Stimulated activated CD8-positive, alpha-beta memory T cell treated with anti-CD3 and anti-CD28 coated beads, Interleukin-12 subunit alpha, Interleukin-12 subunit beta, amount 100 ng/mL, for 4 hours (primary cell): Measurements from ENCODE around the gene COX6B2.
"Not testable (repeated sequence)": the region's sequence is repeated elsewhere in the genome, so short reads cannot be mapped to it uniquely, and the experiment has no call there.

Experiments
- DNase-seq: peaks from one replicate; pipeline ENCODE4 v3.0.0-alpha.2; 2020; ENCODE audit warnings: low read depth

Gene COX6B2

GRCh38 chr19:55341595-55342531 lies 12.7 kb downstream of the COX6B2 start:
- DNase-seq, result no peak

DNA sequence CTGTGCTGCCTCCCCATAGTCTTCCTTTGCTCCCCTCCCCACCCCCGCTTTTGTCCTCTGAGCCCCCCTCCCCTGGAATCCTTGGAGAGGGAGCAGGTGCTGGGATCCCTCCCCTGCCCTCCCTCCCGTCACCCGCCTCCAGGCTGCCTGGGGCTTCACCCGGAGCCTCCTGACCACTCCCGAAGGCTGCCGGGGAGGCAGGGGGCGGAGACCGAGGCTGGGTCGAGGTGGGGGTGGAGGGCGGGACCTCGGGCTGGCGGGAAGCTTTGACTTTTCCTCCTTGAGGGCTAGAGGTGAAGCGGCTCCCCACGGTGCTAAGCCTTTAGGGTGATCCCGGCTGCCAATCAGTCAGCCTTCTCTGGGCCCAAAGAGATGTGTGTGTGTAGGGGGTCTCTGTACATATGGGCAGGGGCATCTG lies 13.3 kb downstream of the COX6B2 start:
- peak; percentile 28 for DNase-seq

GRCh38 chr19:55340784-55341147 lies 13.8 kb downstream of the COX6B2 start:
- DNase-seq, result no peak

GRCh38 chr19:55339889-55340783 lies 14.4 kb downstream of the COX6B2 start:
- DNase-seq, result no peak

DNA sequence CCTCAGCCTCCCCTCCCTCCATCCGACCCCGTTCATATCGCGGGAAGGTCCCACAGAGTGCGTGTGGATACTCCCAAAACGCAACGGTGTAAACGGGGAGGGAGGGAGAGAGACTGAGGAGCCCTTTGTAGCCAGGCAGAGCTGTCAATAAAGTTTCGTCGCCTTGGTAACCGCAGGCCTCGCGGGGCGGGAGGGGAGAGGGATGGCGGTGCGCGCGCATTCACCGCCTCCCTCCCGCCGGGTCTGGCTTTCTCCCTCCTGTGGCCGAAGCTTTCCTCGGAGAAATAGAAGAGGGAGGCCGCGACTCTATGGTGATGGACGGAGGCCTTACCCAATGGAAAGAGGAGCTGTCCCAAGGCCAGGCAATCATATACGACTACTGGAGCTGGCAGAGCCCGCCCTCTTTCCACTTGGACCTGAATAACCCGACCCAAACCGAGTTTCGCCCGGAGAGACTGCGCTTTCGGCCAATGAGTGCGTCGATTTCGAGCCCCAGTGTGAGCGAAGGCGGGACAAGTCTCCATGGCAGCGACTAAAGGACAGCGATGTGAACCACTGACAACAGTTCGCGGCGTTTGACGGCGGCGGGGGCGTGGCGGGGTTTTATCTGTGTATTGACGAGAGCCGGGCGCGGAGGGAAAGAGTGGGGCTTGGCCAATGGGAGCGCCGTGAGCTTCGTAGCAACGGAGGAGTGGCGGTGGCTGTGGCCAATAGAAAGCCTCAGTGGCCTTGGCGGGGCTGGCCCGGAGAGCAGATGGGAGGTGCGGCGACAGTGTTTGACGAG lies 15.2 kb downstream of the COX6B2 start, which contains the start of gene KMT5C:
TSS of gene KMT5C (plus strand) at position 772 of the 784 bp plus-strand sequence. CDS start 2,061 bp downstream, outside the sequence.
- peak; percentile 100 for DNase-seq

DNA sequence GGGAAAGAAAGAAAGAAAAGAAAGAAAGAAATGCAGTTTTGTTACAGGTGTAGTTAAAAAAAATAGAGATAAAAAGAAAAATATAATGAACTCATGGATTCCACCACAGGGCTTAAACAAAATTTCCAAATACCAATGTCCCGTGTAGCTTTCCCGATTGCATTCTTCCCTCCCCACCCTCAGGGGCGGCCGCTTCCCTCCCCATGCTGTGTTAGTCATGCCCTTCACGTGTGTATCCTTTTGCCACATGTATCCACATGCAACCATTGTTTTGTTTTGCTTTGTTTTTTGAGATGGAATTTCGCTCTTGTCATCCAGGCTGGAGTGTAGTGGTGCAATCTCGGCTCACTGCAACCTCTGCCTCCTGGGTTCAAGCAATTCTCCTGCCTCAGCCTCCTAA lies 18.4 kb downstream of the COX6B2 start:
- no peak for DNase-seq

DNA sequence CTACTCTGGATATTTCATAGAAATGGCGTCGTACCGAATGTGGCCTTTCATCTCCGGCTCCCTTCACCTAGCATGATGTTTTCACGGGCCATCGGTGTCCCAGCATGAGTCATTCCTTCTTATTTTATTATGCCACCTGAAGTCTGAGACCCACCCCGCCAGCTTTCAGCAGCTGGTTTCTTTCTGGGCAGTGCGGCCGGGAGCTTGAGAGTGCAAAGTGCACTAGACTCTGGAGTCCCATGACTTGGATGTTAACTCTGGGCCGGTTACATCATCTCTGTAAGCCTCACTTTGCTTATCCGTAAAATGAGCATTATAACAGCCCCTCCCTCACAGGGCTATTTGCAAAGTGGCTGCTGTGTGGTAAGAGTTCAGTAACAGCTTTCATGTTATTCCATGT lies 20.6 kb downstream of the COX6B2 start:
- DNase-seq, result no peak

- DNase-seq, result not testable (repeated sequence)
Measured at GRCh38 chr19:55329791-55330190, 24.7 kb downstream of the COX6B2 start.

DNA sequence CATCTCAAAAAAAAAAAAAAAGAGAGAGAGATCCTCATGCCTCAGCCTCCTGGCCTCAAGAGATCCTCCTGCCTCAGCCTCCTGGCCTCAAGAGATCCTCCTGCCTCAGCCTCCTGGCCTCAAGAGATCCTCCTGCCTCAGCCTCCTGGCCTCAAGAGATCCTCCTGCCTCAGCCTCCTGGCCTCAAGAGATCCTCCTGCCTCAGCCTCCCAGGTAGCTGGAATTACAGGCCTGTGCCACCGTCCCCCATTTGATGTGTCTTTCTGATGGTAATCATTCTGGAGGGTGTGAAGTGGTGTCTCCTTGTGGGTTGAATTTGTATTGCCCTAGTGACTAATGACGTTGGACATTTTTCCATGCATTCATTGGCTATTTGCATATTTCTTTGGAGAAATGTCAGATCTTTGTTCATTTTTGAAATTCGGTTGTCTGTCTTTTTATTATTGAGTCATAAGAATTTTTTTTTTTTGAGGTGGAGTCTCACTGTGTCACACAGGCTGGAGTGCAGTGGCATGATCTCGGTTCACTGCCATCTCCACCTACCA lies 25.7 kb downstream of the COX6B2 start:
- not testable (repeated sequence) for DNase-seq

GRCh38 chr19:55325172-55325571 lies 29.3 kb downstream of the COX6B2 start, which contains the start of gene TMEM150B:
TMEM150B (minus strand) TSS chr19:55325341; CDS start chr19:55321036, 4,305 bp downstream.
- no peak for DNase-seq

DNA sequence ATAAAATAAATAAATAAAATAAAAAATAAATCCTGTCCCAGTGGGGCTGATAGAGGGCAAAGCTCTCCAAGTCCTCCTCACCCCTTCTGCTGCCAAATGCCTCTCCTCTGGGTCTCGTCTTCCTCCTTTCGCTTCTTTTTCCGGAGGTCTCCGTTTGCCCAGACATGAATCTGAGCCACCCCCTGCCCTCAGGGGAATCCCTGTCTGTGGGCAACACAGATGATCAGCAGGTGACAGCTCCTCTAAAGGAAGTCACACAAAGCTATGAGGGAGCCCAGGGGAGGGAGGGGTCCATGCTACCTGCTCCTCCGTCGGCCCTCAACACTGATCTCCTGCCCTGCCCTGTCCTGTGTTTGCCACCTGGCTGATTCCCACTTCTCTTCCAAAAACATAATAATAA lies 29.9 kb downstream of the COX6B2 start:
- DNase-seq, result no peak

- DNase-seq, result no peak
Measured at GRCh38 chr19:55322204-55322885, 32.2 kb downstream of the COX6B2 start.

- DNase-seq, result no peak
Measured at GRCh38 chr19:55321466-55322137, 32.9 kb downstream of the COX6B2 start.

GRCh38 chr19:55320844-55321419 lies 33.6 kb downstream of the COX6B2 start:
- no peak for DNase-seq

- DNase-seq, result no peak
Measured at GRCh38 chr19:55319785-55320184, 34.7 kb downstream of the COX6B2 start.

DNA sequence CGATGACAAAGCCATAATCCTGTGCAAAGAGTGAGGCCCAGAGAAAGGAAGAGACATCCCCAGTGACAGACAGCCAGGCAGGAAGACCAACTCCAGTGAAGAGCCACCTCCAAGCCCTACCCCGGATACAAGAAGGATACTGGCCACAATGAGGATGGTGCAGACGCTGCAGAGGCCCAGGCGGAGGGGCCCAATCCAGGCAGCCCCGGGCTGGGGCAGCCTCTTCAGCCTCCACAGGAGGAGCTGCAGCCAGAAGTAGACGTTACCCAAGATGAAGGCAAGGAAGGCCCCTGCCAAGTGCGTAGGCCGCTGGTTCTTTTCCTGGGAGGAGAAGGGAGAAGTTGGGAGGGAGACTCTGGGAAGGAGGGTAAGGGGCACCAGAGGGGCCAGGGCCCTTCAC lies 37.9 kb downstream of the COX6B2 start:
- DNase-seq, result no peak

DNA sequence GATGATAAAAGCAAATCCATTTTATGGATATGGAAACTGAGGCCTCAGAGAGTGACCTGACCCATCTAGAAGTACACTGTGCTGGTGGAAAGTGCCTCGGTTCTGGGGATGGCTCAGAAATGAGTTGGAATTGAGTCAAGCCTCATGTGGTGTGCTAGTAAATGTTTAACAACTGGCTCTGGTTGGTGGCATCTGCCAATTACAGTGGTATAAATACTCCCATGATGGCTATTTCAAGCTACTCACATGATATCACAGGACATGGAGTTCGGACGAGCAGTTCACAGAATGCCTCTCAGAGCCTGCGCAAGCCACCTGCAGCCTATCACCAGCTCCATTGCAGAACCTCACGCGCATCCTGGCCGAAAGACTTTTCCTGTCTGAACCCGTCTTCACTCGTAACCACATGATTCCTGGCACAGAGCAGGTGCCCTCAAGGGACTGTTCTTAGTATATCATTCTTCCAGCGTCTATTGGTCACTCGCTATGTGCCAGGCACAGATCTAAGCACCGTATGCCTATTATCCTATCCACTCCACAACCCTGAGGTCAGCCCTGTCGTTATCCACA lies 38.5 kb downstream of the COX6B2 start:
- DNase-seq, result no peak

DNA sequence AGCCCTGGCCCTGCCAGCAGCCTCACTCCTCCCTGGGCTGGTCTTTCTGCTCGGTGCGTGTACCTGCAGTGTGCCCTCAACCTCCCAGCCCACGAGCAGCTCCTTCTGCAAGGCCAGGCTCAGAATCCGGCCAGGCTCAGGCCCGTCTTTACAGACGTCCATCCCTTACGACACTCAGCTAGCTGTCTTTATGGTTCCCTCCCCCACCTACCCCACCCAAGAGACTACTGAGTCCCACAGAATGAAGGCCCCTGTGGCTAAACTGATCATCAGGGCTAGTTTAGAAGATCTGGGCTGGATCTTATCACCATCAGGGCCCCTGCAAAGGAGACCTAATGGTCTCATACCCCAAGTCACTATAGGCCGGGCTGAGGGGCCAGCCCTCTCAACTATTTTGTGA lies 40.1 kb downstream of the COX6B2 start:
- no peak for DNase-seq
